B cell (primary cell): Measurements from ENCODE around the gene ZIC4. TPM values are rescaled to one million over a fixed set of nuclear protein-coding genes. Genes with fewer than 3 reads are reported as not detected.

ENCODE experiments used
- ATAC-seq: fragments of 200-7000 bp; cut with Tn5 transposase; one replicate; pipeline ENCODE4 v1.10.0; 2021; ENCODE audit warnings: low read depth, mild to moderate bottlenecking, moderate number of reproducible peaks, moderate library complexity
- CTCF ChIA-PET: fragments of 350-600 bp; sonication (Branson Sonifier 250); formaldehyde crosslinking; loops from one replicate; lab custom pipeline; 2021; ENCODE audit warnings: antibody characterized with exemption, inconsistent platforms; lab: Charles Lee
- POLR2A ChIA-PET: fragments of 350-600 bp; sonication (Branson Sonifier 250); formaldehyde crosslinking; loops from one replicate; lab custom pipeline; 2021; ENCODE audit warnings: antibody characterized with exemption; lab: Charles Lee
- DNase-seq: peaks from one replicate; pipeline ENCODE4 v3.0.0; 2013
- H2AFZ ChIP-seq: 2 replicates; pipeline ENCODE4 v1.6.1; 2012; ENCODE audit warnings: mild to moderate bottlenecking, low read depth, low read length; ENCODE audit not compliant: insufficient read depth, poor library complexity, severe bottlenecking
- H3K27ac ChIP-seq, 2 donors: 1 replicate in 1 of 2; 2 replicates in 1 of 2; pipeline ENCODE4 v1.5.1; 2012 to 2013; ENCODE audit warnings: low read length in 2 of 2, mild to moderate bottlenecking in 2 of 2, moderate library complexity in 1 of 2
- H3K27me3 ChIP-seq, 4 experiments: fragments of 200-600 bp in 1 of 4; sonication (generic) in 1 of 4; replicated peaks in 1 of 4; 1 replicate in 2 of 4; 2 replicates in 2 of 4; pipeline versions ENCODE4 v1.6.1 to v1.7.0; 2013 to 2016; ENCODE audit warnings: low read length in 3 of 4, mild to moderate bottlenecking in 2 of 4, mixed read lengths in 1 of 4, moderate library complexity in 1 of 4; ENCODE audit not compliant: insufficient read depth in 4 of 4, control insufficient read depth in 3 of 4; ENCODE audit errors: control extremely low read depth in 1 of 4
- H3K36me3 ChIP-seq, 2 experiments: replicated peaks in 1 of 2; 1 replicate in 1 of 2; 2 replicates in 1 of 2; pipeline versions ENCODE4 v1.6.1 to v1.7.1; 2013; ENCODE audit warnings: low read length in 1 of 2; ENCODE audit not compliant: insufficient read depth in 2 of 2, control insufficient read depth in 1 of 2; ENCODE audit errors: control extremely low read depth in 1 of 2, extremely low read depth in 1 of 2
- H3K4me1 ChIP-seq, 2 donors: fragments of 200-600 bp in 1 of 2; sonication (generic) in 1 of 2; 1 replicate in 1 of 2; 2 replicates in 1 of 2; pipeline versions ENCODE4 v1.5.1 to v1.6.1; 2013 to 2017; ENCODE audit warnings: low read length in 2 of 2; ENCODE audit not compliant: control insufficient read depth in 2 of 2, insufficient read depth in 2 of 2
- H3K4me2 ChIP-seq: replicated peaks from 2 replicates; pipeline ENCODE3; 2012; ENCODE audit warnings: mild to moderate bottlenecking, low read depth, low read length; ENCODE audit not compliant: poor library complexity, severe bottlenecking
- H3K4me3 ChIP-seq, 5 experiments: fragments of 200-600 bp in 1 of 5; sonication (generic) in 1 of 5; 1 replicate in 3 of 5; 2 replicates in 2 of 5; pipeline versions ENCODE4 v1.5.1 to v1.7.0; 2011 to 2016; ENCODE audit warnings: low read length in 4 of 5, mild to moderate bottlenecking in 4 of 5, low read depth in 2 of 5, control low read depth in 1 of 5, moderate library complexity in 1 of 5; ENCODE audit not compliant: insufficient read depth in 1 of 5; ENCODE audit errors: control extremely low read depth in 1 of 5, extremely low read depth in 1 of 5
- H3K79me2 ChIP-seq: fragments of 200-600 bp; sonication (generic); one replicate; pipeline ENCODE4 v1.6.0; 2016; ENCODE audit warnings: low read length; ENCODE audit not compliant: control insufficient read depth, insufficient read depth
- H3K9ac ChIP-seq: fragments of 200-600 bp; sonication (generic); 2 replicates; pipeline ENCODE4 v1.6.1; 2017; ENCODE audit warnings: mild to moderate bottlenecking, low read length, moderate library complexity
- H3K9me3 ChIP-seq, 3 donors: one replicate each; pipeline versions ENCODE4 v1.6.1 to v1.7.1; 2013; ENCODE audit warnings: low read length in 2 of 3; ENCODE audit not compliant: control insufficient read depth in 2 of 3, insufficient read depth in 1 of 3; ENCODE audit errors: control extremely low read depth in 1 of 3
- H4K20me1 ChIP-seq: 2 replicates; pipeline ENCODE4 v1.6.0; 2012; ENCODE audit warnings: mild to moderate bottlenecking, low read length; ENCODE audit not compliant: insufficient read depth, control insufficient read depth, poor library complexity, severe bottlenecking
- H3K27ac Mint-ChIP-seq: one replicate; pipeline ENCODE4 v1.8.0; 2021; ENCODE audit warnings: mixed read lengths
- H3K27me3 Mint-ChIP-seq: one replicate; pipeline ENCODE4 v1.8.0; 2021; ENCODE audit warnings: mixed read lengths
- H3K4me1 Mint-ChIP-seq: one replicate; pipeline ENCODE4 v1.8.0; 2021; ENCODE audit warnings: mixed read lengths
- H3K4me3 Mint-ChIP-seq: one replicate; pipeline ENCODE4 v1.8.0; 2021; ENCODE audit warnings: mixed read lengths
- H3K9me3 Mint-ChIP-seq: one replicate; pipeline ENCODE4 v1.8.0; 2022; ENCODE audit warnings: mixed read lengths; ENCODE audit not compliant: insufficient read depth
- EZH2 ChIP-seq: IDR thresholded peaks from 2 replicates; pipeline ENCODE4 v1.6.1; 2012; ENCODE audit warnings: borderline replicate concordance, low read depth, mild to moderate bottlenecking, moderate library complexity, low read length; ENCODE audit not compliant: insufficient read depth, poor library complexity, severe bottlenecking
- WGBS: methylation state at CpG from one replicate; pipeline ENCODE4 v1.1.5; 2013; ENCODE audit warnings: missing lambda C conversion rate; ENCODE audit not compliant: insufficient coverage; 5-methylcytosine and 5-hydroxymethylcytosine counted together
- intact Hi-C: fragments of 100-400 bp; cut with micrococcal nuclease; formaldehyde crosslinking; loops from one replicate; pipeline ENCODE4 v1.10.0; 2022
- polyA plus RNA-seq: library from polyadenylated mRNA; depleted of rRNA; stranded (reverse); fragments of >200 nt; gene quantifications from 2 replicates; pipeline ENCODE4 v1.2.3, GENCODE V29; 2012
- total RNA-seq, 2 donors: library from RNA; stranded (reverse); fragments of 120-200 nt in 1 of 2; gene quantifications; 1 replicate in 1 of 2; 2 replicates in 1 of 2; pipeline versions ENCODE4 v1.2.3 to v1.2.4, GENCODE V29; 2013 to 2022
- TF ChIP-seq, protein P1 (sequence below): fragments of 200-600 bp; IDR thresholded peaks from one replicate; pipeline ENCODE4 v1.8.0; 2022; ENCODE audit warnings: antibody characterized with exemption, mild to moderate bottlenecking

Gene ZIC4
- total and polyA plus RNA-seq, 2 donors (not counting 1 experiment from before 2014, with no cell fraction given): not detected

DNA sequence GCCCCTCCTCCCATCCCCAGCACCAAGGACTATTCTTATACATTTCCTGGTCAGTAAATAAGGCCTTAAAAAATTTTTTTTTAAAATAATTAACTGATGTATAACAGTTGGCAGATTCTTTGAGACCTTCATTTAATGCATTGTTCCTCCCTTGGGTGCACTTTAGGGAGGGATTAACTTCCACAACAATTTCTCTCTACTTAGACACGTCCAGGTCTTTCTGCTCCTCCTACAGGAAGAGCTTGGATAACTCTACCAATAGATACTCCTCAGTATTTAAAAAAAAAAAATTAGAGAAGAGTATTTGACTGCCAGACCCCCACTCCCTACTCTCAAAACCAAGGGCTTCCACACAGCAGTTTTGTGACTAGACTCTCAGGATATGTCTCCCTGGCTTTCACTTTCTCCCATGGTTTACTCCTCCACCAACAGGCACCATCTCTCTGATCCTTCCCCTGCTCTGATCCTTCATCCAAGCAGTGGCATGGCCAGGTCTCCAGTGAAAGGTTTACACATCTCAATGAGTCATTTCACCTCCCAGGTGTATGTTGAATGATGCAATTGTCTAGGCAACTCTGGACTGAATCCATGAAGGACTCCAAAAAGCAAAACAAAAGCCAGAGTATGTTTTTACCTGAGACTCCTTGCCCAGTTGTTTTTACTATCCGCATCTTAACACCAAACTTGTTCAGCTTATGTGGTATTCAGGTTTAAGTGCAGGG lies 7.4 kb downstream of the ZIC4 start:
- Histone ChIP-seq H3K9me3 (peaks cover 0 to 38% (median 1%) of the 10 kb centered on the region in 3 donors), H3K36me3 (no peaks in the 10 kb centered on the region), H3K27ac (no peak overlapping the region), H3K4me2 (no peak overlapping the region), H3K79me2 (no peaks in the 10 kb centered on the region), H4K20me1 (no peaks in the 10 kb centered on the region), H3K9ac (no peak overlapping the region), H2AFZ (no peak overlapping the region), H3K4me1 (no peaks in the 10 kb centered on the region), H3K4me3 (no peak overlapping the region), H3K27me3 (peaks cover 0 to 66% (median 39%) of the 10 kb centered on the region in 4 experiments)
- no peaks in the 10 kb centered on the region for H3K9me3 Mint-ChIP-seq
- CTCF ChIA-PET: no interaction called here
- H3K4me1 Mint-ChIP-seq: peaks cover 1% of the 10 kb centered on the region
- DNase-seq (no peak), ATAC-seq (no peak)
- no peak overlapping the region for H3K4me3 Mint-ChIP-seq
- intact Hi-C loops: no loop called here
- TF ChIP-seq, protein P1, sequence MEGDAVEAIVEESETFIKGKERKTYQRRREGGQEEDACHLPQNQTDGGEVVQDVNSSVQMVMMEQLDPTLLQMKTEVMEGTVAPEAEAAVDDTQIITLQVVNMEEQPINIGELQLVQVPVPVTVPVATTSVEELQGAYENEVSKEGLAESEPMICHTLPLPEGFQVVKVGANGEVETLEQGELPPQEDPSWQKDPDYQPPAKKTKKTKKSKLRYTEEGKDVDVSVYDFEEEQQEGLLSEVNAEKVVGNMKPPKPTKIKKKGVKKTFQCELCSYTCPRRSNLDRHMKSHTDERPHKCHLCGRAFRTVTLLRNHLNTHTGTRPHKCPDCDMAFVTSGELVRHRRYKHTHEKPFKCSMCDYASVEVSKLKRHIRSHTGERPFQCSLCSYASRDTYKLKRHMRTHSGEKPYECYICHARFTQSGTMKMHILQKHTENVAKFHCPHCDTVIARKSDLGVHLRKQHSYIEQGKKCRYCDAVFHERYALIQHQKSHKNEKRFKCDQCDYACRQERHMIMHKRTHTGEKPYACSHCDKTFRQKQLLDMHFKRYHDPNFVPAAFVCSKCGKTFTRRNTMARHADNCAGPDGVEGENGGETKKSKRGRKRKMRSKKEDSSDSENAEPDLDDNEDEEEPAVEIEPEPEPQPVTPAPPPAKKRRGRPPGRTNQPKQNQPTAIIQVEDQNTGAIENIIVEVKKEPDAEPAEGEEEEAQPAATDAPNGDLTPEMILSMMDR: no peak
- TF ChIP-seq EZH2: no peak
- peaks cover 68% of the 10 kb centered on the region for H3K27me3 Mint-ChIP-seq
- H3K27ac Mint-ChIP-seq: no peak overlapping the region
- WGBS: no CpG with 5 or more reads among the region's 2 CpGs
- POLR2A ChIA-PET: no interaction called here
